ENCODE data around the gene RNPS1.

Gene RNPS1

DNA sequence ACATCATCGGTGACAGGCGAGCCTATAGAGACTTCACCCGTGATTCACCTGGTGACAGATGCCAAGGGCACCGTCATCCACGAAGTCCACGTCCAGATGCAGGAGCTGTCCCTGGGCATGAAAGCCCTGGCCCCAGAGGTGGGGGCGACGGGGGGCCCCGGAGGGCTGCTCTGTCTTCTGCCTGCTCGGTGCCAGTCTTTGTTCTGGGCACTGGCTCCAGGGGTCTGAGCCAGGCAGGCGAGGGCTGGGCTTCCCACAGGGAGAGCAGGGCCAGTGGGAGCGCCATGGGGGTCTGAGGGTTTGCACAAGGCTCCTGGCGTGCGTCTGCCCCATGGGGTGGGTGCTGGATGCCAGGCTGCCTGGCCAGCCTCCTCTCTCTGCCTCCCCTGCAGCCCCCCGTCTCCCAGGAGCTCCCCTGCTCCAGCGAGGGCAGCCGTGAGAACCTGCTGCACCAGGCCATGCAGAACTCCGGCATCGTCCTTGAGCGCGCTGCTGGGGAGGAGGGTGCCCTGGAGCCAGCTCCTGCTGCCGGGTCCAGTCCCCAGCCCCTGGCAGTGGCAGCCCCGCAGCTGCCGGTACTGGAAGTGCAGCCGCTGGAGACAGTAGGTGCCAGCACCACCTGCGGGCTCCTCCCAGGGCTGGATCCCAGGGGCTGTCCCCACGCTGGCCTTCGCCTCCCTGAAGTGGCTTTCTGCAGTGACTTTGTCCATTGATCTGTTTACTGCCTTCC lies 34.7 kb downstream of the RNPS1 start:
- FAIRE-seq: no peak
- no peak for TF ChIP-seq CTCF (IDR thresholded peaks at IDR 0.05; ENCODE audit: insufficient read depth, missing control alignments)
- no peak for DNase-seq (ENCODE audit: insufficient read length, low spot score)

DNA sequence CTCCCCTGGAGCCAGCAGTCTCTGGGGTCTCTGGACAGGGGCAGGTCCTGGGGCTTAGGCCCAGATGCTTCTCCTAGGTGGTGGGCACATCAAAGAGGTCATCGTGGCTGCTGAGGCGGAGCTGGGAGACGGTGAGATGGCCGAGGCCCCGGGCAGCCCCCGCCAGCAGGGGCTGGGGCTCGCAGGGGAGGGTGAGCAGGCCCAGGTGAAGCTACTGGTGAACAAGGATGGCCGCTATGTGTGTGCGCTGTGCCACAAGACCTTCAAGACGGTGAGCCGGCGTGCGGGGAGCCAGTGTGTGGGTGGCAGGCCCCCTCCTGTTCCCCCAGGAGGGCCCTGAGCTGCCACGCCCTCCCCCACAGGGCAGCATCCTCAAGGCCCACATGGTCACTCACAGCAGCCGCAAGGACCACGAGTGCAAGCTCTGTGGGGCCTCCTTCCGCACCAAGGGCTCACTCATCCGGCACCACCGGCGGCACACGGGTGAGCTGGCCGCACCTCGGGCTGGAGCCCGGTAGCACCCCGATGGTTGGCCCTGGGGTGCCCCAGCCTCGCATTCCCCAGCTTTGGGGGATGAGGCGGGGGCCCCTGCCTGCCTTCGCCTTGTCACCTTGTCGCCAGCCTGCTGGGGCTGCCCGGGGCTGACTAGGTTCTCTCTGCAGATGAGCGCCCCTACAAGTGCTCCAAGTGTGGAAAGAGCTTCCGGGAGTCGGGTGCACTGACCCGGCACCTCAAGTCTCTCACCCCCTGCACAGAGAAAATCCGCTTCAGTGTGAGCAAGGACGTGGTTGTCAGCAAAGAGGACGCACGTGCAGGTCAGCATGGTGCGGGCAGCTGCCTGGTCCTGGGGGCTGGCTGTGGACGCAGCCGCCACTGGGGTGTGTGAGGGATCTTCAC lies 35.6 kb downstream of the RNPS1 start:
- no peak for TF ChIP-seq CTCF (IDR thresholded peaks at IDR 0.05; ENCODE audit: insufficient read depth, missing control alignments)
- DNase-seq (ENCODE audit: insufficient read length, low spot score) (no peak), FAIRE-seq (no peak)

GRCh38 chr16:2231016-2231931 lies 36.7 kb downstream of the RNPS1 start:
- no peak for TF ChIP-seq CTCF (IDR thresholded peaks at IDR 0.05; ENCODE audit: insufficient read depth, missing control alignments)
- no peak for DNase-seq (ENCODE audit: insufficient read length, low spot score)
- FAIRE-seq: no peak

DNA sequence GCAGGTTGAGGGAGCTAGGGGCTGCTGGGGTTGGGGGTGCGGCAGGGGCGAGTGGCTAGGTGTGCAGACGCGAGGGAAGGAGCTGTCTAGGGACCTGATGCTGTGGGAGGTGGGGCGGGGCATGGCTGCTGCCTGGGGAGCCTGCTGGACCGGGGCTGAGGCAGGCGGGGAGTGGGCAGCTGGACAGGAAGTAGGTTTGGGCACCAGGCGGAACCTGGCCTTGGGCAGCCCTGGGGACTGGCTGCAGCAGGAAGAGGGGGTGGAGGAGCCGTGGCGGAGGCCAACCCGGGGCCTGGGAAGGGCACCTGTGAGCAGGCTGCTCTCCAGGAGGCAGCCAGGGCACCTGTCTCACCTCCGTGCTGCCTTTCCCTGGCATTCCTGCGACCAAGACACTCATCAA lies 37.5 kb downstream of the RNPS1 start:
- TF ChIP-seq CTCF (IDR thresholded peaks at IDR 0.05; ENCODE audit: insufficient read depth, missing control alignments): no peak
- no peak for FAIRE-seq
- no peak for DNase-seq (ENCODE audit: insufficient read length, low spot score)

DNA sequence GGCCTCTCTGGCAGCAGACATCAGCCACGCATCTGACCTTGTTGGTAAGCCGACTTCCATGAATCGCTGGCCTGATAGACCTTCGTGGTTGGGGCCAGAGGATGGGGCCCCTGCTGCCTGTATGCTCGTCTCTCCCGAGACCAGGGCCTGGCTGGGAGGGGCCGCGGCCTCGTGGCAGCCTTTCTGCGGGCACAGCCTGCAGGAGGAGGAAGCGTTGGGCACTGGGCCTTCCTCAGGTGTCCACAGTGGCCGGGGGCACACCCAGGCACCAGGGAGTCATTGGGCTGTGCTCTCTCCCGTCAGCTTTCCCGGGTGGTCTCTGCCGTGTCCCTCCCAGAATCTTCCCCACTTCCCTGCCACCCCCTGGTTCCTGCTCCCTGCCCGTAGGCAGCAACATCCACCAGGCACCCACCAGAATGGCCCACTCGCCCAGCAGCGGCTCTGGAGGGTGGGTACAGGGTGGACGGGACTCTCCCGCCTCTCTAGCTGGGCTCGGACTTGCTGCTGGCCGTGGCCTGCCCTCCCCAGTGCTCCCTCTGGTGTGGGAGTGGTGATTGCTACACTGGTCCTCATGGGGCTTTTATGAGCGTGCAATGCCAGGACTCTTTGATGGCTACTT lies 38.2 kb downstream of the RNPS1 start:
- FAIRE-seq (no peak), DNase-seq (ENCODE audit: insufficient read length, low spot score) (no peak)
- no peak for TF ChIP-seq CTCF (IDR thresholded peaks at IDR 0.05; ENCODE audit: insufficient read depth, missing control alignments)

GRCh38 chr16:2229091-2229490 lies 38.8 kb downstream of the RNPS1 start:
- TF ChIP-seq CTCF (IDR thresholded peaks at IDR 0.05; ENCODE audit: insufficient read depth, missing control alignments): no peak
- FAIRE-seq (no peak), DNase-seq (ENCODE audit: insufficient read length, low spot score) (no peak)
